Astrocyte (in vitro differentiated cells and primary cell): ENCODE measurements around the gene INPP5A.

Experiments
- CTCF ChIP-seq: IDR thresholded peaks from 2 replicates; pipeline ENCODE4 v1.5.1; 2011; ENCODE audit warnings: low read depth, mild to moderate bottlenecking, inconsistent platforms, low read length, moderate library complexity; ENCODE audit not compliant: insufficient read depth
- EZH2 ChIP-seq: IDR thresholded peaks from 2 replicates; pipeline ENCODE4 v1.6.1; 2012; ENCODE audit warnings: mild to moderate bottlenecking, low read length, inconsistent platforms; ENCODE audit not compliant: insufficient read depth

GRCh38 chr10:132688580-132689420 is 151.2 kb downstream of the INPP5A start:
- TF ChIP-seq CTCF (no peak), EZH2 (no peak)
